Measurements from ENCODE around the gene ITPK1.

The ITPK1 gene

GRCh38 chr14:93005135-93005813 lies 110.5 kb downstream of the ITPK1 start:
- DNase-seq, result no peak

- DNase-seq, result no peak
Measured at GRCh38 chr14:93004699-93005082, 111.0 kb downstream of the ITPK1 start.

GRCh38 chr14:93003945-93004698 lies 111.6 kb downstream of the ITPK1 start:
- DNase-seq, result no peak

GRCh38 chr14:93002851-93003298 lies 112.8 kb downstream of the ITPK1 start:
- no peak for DNase-seq

- DNase-seq, result no peak
Measured at GRCh38 chr14:93002049-93002448, 113.7 kb downstream of the ITPK1 start.

- DNase-seq, result no peak
Measured at GRCh38 chr14:92998946-92999345, 116.8 kb downstream of the ITPK1 start.

- no peak for DNase-seq
Measured at GRCh38 chr14:92997343-92998061, 118.2 kb downstream of the ITPK1 start.

GRCh38 chr14:92995620-92996019 lies 120.1 kb downstream of the ITPK1 start:
- DNase-seq, result no peak

GRCh38 chr14:92994942-92995341 lies 120.8 kb downstream of the ITPK1 start:
- no peak for DNase-seq

- no peak for DNase-seq
Measured at GRCh38 chr14:92994131-92994676, 121.5 kb downstream of the ITPK1 start.

GRCh38 chr14:92993302-92993701 lies 122.4 kb downstream of the ITPK1 start:
- no peak for DNase-seq

GRCh38 chr14:92991536-92991935 lies 124.2 kb downstream of the ITPK1 start:
- no peak for DNase-seq

GRCh38 chr14:92990456-92991430 lies 125.0 kb downstream of the ITPK1 start:
- no peak for DNase-seq

GRCh38 chr14:92988786-92989755 lies 126.7 kb downstream of the ITPK1 start:
- no peak for DNase-seq

GRCh38 chr14:92987713-92988510 lies 127.8 kb downstream of the ITPK1 start:
- DNase-seq, result no peak

- no peak for DNase-seq
Measured at GRCh38 chr14:92987148-92987570, 128.6 kb downstream of the ITPK1 start.

- no peak for DNase-seq
Measured at GRCh38 chr14:92986254-92987147, 129.2 kb downstream of the ITPK1 start.

GRCh38 chr14:92985521-92985920 lies 130.2 kb downstream of the ITPK1 start:
- no peak for DNase-seq

- DNase-seq, result no peak
Measured at GRCh38 chr14:92984896-92985295, 130.8 kb downstream of the ITPK1 start.
